ENCODE results near the gene OSCP1.

GRCh38 chr1:36471830-36472641 is 21.8 kb upstream of the OSCP1 start:
- TF ChIP-seq CTCF (conservative IDR thresholded peaks at IDR 0.05) (no peak), ZFX (IDR thresholded peaks at IDR 0.05) (no peak)
